ENCODE results near the gene RPUSD3.
A peak's percentile ranks its signal among the peaks of the same experiment; 100 is the strongest.

Gene RPUSD3

DNA sequence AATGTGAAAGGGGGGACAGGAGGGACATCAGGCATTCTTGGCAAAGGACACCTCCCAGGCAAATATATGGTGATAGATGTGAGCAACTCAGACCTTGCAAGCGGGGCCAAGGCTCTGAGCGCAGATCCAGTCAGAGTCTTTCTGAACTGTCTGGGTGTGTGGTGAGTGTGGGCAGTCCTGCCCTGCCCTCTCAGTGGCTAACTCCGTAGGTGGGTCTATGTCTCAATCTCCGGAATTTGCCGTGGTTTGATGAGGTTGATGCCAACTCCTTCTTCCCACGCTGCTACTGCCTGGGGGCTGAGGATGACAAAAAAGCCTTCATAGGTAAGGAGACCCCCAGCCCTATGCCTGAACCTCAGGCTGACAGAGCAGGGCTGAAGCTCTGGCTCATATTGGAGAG is 26.4 kb downstream of the RPUSD3 start:
- no peak overlapping the region for H3K4me3 ChIP-seq (ENCODE audit: low read depth, low read length)
- TF ChIP-seq, protein P1, sequence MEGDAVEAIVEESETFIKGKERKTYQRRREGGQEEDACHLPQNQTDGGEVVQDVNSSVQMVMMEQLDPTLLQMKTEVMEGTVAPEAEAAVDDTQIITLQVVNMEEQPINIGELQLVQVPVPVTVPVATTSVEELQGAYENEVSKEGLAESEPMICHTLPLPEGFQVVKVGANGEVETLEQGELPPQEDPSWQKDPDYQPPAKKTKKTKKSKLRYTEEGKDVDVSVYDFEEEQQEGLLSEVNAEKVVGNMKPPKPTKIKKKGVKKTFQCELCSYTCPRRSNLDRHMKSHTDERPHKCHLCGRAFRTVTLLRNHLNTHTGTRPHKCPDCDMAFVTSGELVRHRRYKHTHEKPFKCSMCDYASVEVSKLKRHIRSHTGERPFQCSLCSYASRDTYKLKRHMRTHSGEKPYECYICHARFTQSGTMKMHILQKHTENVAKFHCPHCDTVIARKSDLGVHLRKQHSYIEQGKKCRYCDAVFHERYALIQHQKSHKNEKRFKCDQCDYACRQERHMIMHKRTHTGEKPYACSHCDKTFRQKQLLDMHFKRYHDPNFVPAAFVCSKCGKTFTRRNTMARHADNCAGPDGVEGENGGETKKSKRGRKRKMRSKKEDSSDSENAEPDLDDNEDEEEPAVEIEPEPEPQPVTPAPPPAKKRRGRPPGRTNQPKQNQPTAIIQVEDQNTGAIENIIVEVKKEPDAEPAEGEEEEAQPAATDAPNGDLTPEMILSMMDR (IDR thresholded peaks at IDR 0.05; ENCODE audit: low read depth, low read length), result no peak

DNA sequence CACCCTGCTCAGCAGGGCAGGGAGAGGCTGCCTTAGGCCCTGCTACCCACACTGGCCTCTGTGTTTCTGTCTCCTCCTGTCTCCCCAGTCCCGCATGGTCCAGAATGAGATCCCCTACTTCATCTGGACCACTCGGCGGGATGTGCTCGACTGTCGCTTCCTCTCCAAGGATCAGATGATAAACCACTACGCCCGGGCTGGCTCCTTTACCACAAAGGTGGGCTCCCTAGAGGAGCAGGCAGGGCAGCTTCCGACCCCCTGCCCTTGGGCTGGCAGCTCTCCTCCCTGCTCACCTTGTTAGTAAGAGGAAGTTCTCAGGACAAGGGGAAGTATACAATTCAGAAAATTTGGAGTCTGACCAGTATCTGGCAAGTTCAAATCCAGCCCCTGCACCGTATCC is 27.8 kb downstream of the RPUSD3 start:
- TF ChIP-seq, protein P1 (IDR thresholded peaks at IDR 0.05; ENCODE audit: low read depth, low read length), result no peak
- H3K4me3 ChIP-seq (ENCODE audit: low read depth, low read length), result no peak overlapping the region

- TF ChIP-seq, protein P1 (IDR thresholded peaks at IDR 0.05; ENCODE audit: low read depth, low read length), result no peak
- H3K4me3 ChIP-seq (ENCODE audit: low read depth, low read length), result no peak overlapping the region
Observed at GRCh38 chr3:9812870-9813483, 30.8 kb downstream of the RPUSD3 start.

- H3K4me3 ChIP-seq (ENCODE audit: low read depth, low read length), result no peak overlapping the region
- TF ChIP-seq, protein P1 (IDR thresholded peaks at IDR 0.05; ENCODE audit: low read depth, low read length), result no peak
Observed at GRCh38 chr3:9810846-9811245, 33.0 kb downstream of the RPUSD3 start.

DNA sequence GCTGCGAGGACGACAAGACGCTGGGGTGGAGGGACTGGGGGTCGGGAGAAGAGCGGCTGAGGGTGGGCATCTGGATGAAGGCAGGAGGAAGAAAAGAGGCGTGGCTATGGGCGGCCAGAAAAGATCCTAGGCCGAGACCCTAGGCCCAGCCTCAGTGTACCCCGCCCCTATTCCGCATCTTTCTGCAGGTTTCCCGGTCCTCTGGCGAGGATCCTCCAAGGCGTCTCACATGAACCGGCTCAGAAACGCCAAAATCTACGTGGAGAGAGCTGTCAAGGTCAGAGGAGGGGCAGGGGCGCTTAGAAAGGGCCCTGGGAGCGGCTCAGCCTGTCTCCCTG is 33.4 kb downstream of the RPUSD3 start:
- TF ChIP-seq, protein P1 (IDR thresholded peaks at IDR 0.05; ENCODE audit: low read depth, low read length), result no peak
- H3K4me3 ChIP-seq (ENCODE audit: low read depth, low read length), result peak overlapping the region; percentile 56

DNA sequence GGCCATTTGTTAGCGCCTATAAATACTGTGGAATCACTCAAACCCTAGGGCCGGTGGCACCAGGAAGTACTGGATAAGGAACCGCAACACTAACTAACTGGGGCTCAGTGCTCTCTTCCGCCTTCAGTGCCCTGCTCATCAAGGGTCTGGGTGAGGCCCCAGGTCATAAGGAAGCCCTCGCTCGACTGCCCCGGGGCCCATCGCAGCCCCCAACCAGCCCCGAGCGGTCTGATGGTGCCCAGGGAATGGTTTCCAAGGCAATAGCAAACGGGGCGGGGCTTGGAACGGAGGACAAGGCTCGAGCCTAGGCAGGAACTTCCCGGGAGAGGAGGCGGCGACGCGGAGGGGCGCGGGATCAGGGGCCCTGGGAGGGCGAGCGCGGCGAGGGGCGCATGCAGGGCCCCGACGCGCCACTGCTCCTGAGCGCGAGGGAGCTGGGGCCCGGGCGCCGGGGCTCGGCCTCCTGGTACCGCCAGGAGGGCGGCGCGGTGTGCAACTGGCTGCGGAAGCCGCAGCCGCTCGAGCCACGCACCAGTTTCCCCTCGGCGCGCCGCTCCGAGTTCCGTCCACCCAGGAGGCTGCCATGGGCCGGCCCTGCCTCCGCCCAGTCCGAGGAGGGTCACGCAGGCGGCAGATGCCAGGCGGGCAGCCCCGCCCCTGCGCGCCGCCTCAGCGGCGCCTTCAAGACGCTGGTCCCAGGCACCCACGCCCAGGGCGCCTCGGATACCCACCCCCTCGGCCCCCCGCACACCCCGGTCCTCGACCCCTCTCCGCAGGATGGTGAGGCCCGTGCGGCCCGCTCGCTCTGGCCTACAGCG is 34.0 kb downstream of the RPUSD3 start, which contains the start of gene TTLL3:
TTLL3 (plus strand) TSS at position 648 of the 818 bp plus-strand sequence. CDS start 400 bp downstream, outside the sequence.
- H3K4me3 ChIP-seq (ENCODE audit: low read depth, low read length), result peak within 1 kb of the TSS; percentile 56
- TF ChIP-seq, protein P1 (IDR thresholded peaks at IDR 0.05; ENCODE audit: low read depth, low read length), result 0 out of 2 replicates have a peak, but pooled peaks have one; percentile 2

- peak overlapping the region; percentile 56 for H3K4me3 ChIP-seq (ENCODE audit: low read depth, low read length)
- TF ChIP-seq, protein P1 (IDR thresholded peaks at IDR 0.05; ENCODE audit: low read depth, low read length), result no peak
Observed at GRCh38 chr3:9809239-9809614, 34.6 kb downstream of the RPUSD3 start.
